DMS53 treated with DMSO at 0.1 percent for 48 hours (cell line): ENCODE data around the gene MUC22.
"Not testable (repeated sequence)": the region's sequence is repeated elsewhere in the genome, so short reads cannot be mapped to it uniquely, and the experiment has no call there.

Source experiments
- DNase-seq: peaks from one replicate; lab custom pipeline; 2025; ENCODE audit not compliant: unreplicated experiment; lab: John Stamatoyannopoulos, UW

MUC22 gene

GRCh38 chr6:31037169-31037568, 26.9 kb downstream of the MUC22 start:
- no peak for DNase-seq

- DNase-seq, result no peak
These were observed 27.4 kb downstream of the MUC22 start for GRCh38 chr6:31037682-31038081.

GRCh38 chr6:31038559-31038958, 28.3 kb downstream of the MUC22 start:
- no peak for DNase-seq

- no peak for DNase-seq
These were observed 30.5 kb downstream of the MUC22 start for GRCh38 chr6:31040801-31041200.

- peak; percentile 79 for DNase-seq
These were observed 31.2 kb downstream of the MUC22 start for GRCh38 chr6:31041372-31041974.

GRCh38 chr6:31042806-31043205, 32.5 kb downstream of the MUC22 start:
- no peak for DNase-seq

GRCh38 chr6:31048099-31048498, 37.8 kb downstream of the MUC22 start:
- DNase-seq, result no peak

GRCh38 chr6:31049518-31049917, 39.2 kb downstream of the MUC22 start:
- DNase-seq, result no peak

GRCh38 chr6:31053187-31053586, 42.9 kb downstream of the MUC22 start:
- not testable (repeated sequence) for DNase-seq

- DNase-seq, result no peak
These were observed 43.6 kb downstream of the MUC22 start for GRCh38 chr6:31053873-31054272.

GRCh38 chr6:31055441-31055840, 45.2 kb downstream of the MUC22 start:
- no peak for DNase-seq

GRCh38 chr6:31057426-31058003, 47.2 kb downstream of the MUC22 start:
- DNase-seq, result no peak

GRCh38 chr6:31058128-31058894, 48.0 kb downstream of the MUC22 start:
- DNase-seq, result peak; percentile 46

- DNase-seq, result no peak
These were observed 49.9 kb downstream of the MUC22 start for GRCh38 chr6:31060145-31060544.

- DNase-seq, result no peak
These were observed 53.7 kb downstream of the MUC22 start for GRCh38 chr6:31063906-31064435.

GRCh38 chr6:31065556-31065955, 55.3 kb downstream of the MUC22 start:
- no peak for DNase-seq

- DNase-seq, result not testable (repeated sequence)
These were observed 56.8 kb downstream of the MUC22 start for GRCh38 chr6:31067028-31067427.

- not testable (repeated sequence) for DNase-seq
These were observed 57.8 kb downstream of the MUC22 start for GRCh38 chr6:31067891-31068668.

- peak; percentile 74 for DNase-seq
These were observed 58.5 kb downstream of the MUC22 start for GRCh38 chr6:31068669-31069340.

- peak; percentile 13 for DNase-seq
These were observed 60.5 kb downstream of the MUC22 start for GRCh38 chr6:31070711-31071197.

- no peak for DNase-seq
These were observed 64.1 kb downstream of the MUC22 start for GRCh38 chr6:31074401-31074800.
